Kidney (tissue), 14 donors: ENCODE data around the gene PPA2. TPM values are rescaled to one million over a fixed set of nuclear protein-coding genes. Genes with fewer than 3 reads are reported as not detected.
A peak's percentile ranks its signal among the peaks of the same experiment; 100 is the strongest.
"Not testable (repeated sequence)": the region's sequence is repeated elsewhere in the genome, so short reads cannot be mapped to it uniquely, and the experiment has no call there.

ENCODE experiments used
- DNase-seq, 5 donors: peaks; one replicate each; pipeline ENCODE4 v3.0.0-alpha.2; 2013 to 2020
- FAIRE-seq: peaks from 2 replicates; lab custom pipeline; 2012; peaks lifted over from hg19 to GRCh38; lab: Jason Lieb, UNC
- H3K27ac ChIP-seq, 2 donors: one replicate each; pipeline ENCODE4 v1.7.0; 2013; ENCODE audit warnings: low read depth in 2 of 2, low read length in 2 of 2, inconsistent platforms in 1 of 2
- H3K27me3 ChIP-seq: one replicate; pipeline ENCODE4 v1.7.1; 2013; ENCODE audit warnings: low read length, inconsistent platforms; ENCODE audit not compliant: control insufficient read depth, insufficient read depth
- H3K36me3 ChIP-seq, 3 donors: one replicate each; pipeline versions ENCODE4 v1.7.0 to v1.7.1; 2013; ENCODE audit warnings: low read length in 3 of 3, control low read depth in 1 of 3, inconsistent platforms in 1 of 3; ENCODE audit not compliant: insufficient read depth in 3 of 3, control insufficient read depth in 2 of 3
- H3K4me1 ChIP-seq, 3 donors: one replicate each; pipeline versions ENCODE4 v1.7.0 to v1.7.1; 2013; ENCODE audit warnings: low read length in 3 of 3, inconsistent platforms in 1 of 3, low read depth in 1 of 3; ENCODE audit not compliant: control insufficient read depth in 2 of 3, insufficient read depth in 2 of 3
- H3K4me3 ChIP-seq, 3 donors: one replicate each; pipeline versions ENCODE4 v1.7.0 to v1.8.1; 2013; ENCODE audit warnings: low read length in 3 of 3, control low read depth in 1 of 3, inconsistent platforms in 1 of 3
- H3K9ac ChIP-seq, 3 donors: one replicate each; pipeline versions ENCODE4 v1.7.0 to v1.7.1; 2013; ENCODE audit warnings: low read length in 3 of 3, control low read depth in 1 of 3, inconsistent platforms in 1 of 3
- H3K9me3 ChIP-seq, 3 donors: one replicate each; pipeline versions ENCODE4 v1.7.0 to v1.7.1; 2013; ENCODE audit warnings: low read length in 3 of 3, control low read depth in 1 of 3, inconsistent platforms in 1 of 3; ENCODE audit not compliant: control insufficient read depth in 2 of 3, insufficient read depth in 1 of 3
- intact Hi-C: fragments of 100-400 bp; cut with DNase I; formaldehyde crosslinking; loops from one replicate; pipeline ENCODE4 v1.11.1; 2022
- polyA plus RNA-seq: library from polyadenylated mRNA; stranded (reverse); fragments of 350-450 nt; fragmentation: Illumina TruSeq; extraction: RNeasy Lipid Tissue Mini Kit (QIAGEN cat#74804); gene quantifications from one replicate; pipeline ENCODE4 v1.2.3, GENCODE V29; 2014; ENCODE audit warnings: low read depth, low replicate concordance; ENCODE audit not compliant: insufficient read depth
- total RNA-seq: library from RNA; stranded (reverse); fragmentation: NEBNext Ultra II Directional; extraction: Animal tissue kit (Norgen Biotek cat#: 25700); gene quantifications from one replicate; pipeline ENCODE4 v1.2.1, GENCODE V29; 2021
- TF ChIP-seq, protein P1 (sequence below): IDR thresholded peaks from 3 replicates; pipeline ENCODE4 v1.5.1; 2012; ENCODE audit warnings: mild to moderate bottlenecking, moderate library complexity, borderline replicate concordance; ENCODE audit not compliant: insufficient read depth; ENCODE audit errors: extremely low read depth
- donor health status: control.
- donor health status: control.
- donor health status: control.
- donor health status: control.
- donor health status: control.
- donor health status: DM: yes; HTN: yes; CAD: no.
- donor health status: Normal renal cell carcinoma (clear cell type).

The PPA2 gene
- total and polyA plus RNA-seq, 2 donors from 2014 or later = 84.9 to 193 TPM

DNA sequence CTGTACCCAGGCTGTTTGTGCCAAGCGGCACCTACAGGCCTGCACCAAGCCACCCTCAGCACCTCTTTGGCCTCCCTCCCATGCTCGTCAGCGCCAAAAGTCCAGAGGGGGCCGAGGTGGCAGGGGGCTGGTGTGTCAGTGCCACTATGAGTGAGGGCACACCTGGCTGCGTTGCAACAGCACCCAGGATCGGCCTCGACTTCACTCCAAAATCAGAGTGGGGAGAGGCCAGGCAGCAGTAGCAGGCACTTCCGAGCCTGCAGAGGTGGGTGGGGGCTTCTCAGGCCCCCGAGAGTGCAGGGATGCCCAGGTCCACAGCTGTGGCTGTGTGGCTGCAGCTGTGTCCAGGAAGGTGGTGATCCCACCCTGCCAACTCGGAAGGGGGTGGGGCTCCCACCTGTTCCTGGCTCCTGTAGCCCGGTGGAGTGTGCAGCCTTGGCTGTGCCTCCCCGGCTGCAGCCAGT is 58.5 kb downstream of the PPA2 start:
- intact Hi-C loops = no loop called here
- Histone ChIP-seq H3K4me1 (no peaks in the 10 kb centered on the region), H3K4me3 (no peak overlapping the region), H3K36me3 (peaks cover 0 to 2% (median 0%) of the 10 kb centered on the region in 3 donors), H3K9me3 (peaks cover 0 to 4% (median 0%) of the 10 kb centered on the region in 3 donors), H3K27ac (no peak overlapping the region), H3K27me3 (no peaks in the 10 kb centered on the region), H3K9ac (no peak overlapping the region)
- TF ChIP-seq, protein P1, sequence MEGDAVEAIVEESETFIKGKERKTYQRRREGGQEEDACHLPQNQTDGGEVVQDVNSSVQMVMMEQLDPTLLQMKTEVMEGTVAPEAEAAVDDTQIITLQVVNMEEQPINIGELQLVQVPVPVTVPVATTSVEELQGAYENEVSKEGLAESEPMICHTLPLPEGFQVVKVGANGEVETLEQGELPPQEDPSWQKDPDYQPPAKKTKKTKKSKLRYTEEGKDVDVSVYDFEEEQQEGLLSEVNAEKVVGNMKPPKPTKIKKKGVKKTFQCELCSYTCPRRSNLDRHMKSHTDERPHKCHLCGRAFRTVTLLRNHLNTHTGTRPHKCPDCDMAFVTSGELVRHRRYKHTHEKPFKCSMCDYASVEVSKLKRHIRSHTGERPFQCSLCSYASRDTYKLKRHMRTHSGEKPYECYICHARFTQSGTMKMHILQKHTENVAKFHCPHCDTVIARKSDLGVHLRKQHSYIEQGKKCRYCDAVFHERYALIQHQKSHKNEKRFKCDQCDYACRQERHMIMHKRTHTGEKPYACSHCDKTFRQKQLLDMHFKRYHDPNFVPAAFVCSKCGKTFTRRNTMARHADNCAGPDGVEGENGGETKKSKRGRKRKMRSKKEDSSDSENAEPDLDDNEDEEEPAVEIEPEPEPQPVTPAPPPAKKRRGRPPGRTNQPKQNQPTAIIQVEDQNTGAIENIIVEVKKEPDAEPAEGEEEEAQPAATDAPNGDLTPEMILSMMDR = no peak
- DNase-seq = peak in 1 of 5 donors; percentile 56
- FAIRE-seq = no peak

DNA sequence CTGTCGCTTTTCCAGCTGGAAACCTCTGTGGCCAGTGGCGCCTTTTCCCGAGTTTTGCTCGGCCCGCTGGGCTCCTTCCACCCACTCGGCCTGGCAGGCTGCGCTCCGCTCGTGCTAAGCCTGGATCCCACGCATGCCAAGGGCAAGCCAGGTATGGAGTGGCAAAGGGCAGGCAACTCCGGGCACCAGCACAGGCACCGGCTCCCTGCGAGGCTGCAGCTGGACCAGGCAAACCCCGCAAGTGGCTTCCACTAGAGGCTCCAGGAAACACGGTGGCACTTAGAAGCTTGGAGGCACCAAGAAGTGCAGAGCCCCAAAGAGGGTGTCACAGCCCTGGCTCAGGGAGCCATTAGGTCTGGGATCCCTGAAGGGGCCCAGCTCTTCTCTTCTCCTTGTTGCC is 59.5 kb downstream of the PPA2 start:
- Histone ChIP-seq H3K36me3 (peaks cover 0 to 2% (median 0%) of the 10 kb centered on the region in 3 donors), H3K27ac (no peak overlapping the region), H3K9me3 (peaks cover 0 to 4% (median 0%) of the 10 kb centered on the region in 3 donors), H3K27me3 (no peaks in the 10 kb centered on the region), H3K4me3 (no peak overlapping the region), H3K4me1 (no peaks in the 10 kb centered on the region), H3K9ac (no peak overlapping the region)
- DNase-seq (peak in 1 of 5 donors; percentile 45), FAIRE-seq (no peak)
- intact Hi-C loops = no loop called here
- TF ChIP-seq, protein P1 = no peak

DNA sequence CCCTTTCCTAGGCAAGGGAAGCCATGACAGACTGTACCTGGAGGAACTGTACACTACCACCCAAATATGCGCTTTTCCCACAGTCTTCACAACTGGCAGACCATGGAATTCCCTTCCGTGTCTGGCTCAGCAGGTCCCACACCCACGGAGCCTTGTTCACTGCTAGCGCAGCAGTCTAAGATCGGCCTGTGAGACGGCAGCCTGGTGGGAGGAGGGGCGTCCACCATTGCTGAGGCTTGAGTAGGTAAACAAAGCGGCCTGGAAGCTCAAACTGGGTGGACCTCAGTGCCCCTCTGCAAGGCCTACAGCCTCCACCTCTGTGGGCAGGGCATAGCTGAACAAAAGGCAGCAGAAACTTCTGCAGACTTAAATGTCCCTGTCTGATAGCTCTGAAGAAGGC is 64.7 kb downstream of the PPA2 start:
- H3K9me3 ChIP-seq, DNase-seq, H3K36me3 ChIP-seq, FAIRE-seq, H3K9ac ChIP-seq, intact Hi-C loops, H3K27ac ChIP-seq, H3K4me3 ChIP-seq, H3K4me1 ChIP-seq, H3K27me3 ChIP-seq: not testable (repeated sequence)

DNA sequence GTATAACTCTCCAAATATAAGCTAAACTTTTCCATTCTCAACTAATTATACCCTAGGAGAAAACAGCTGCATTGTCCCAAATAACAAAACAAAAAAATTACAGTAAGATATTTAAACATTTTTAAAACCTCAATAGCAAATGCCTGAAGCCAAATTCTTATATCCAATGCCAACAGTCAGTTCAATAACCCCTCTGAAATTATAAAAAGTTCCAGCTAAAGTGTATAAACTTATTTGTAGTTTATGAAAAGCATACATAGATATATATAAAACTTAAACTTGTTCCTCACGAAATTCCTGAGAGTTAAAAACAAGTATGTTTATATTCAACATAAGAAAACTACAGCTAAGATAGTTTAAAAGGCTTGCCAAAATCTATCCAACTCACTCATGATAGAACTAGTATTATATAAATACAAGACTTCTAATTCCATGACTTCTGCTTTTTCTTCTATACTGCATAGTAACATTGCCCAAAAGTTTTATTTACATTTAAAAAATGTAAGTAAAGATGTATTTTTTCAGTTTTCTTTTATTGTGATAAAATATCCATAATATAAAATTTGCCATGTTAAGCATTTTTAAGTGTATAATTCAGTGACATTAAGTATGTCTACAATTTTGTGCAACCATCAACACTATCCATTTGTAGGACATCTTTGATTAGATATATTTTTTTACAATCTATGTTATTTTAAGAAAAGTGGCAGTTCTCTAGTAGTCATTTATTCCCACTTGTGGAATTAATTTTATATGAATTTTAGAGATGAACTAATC is 72.8 kb downstream of the PPA2 start:
- intact Hi-C loops = no loop called here
- H3K4me1 ChIP-seq = no peaks in the 10 kb centered on the region
- no peak for DNase-seq

More for the DNA sequence above, 72.8 kb downstream of the PPA2 start:
- no peaks in the 10 kb centered on the region for H3K36me3 ChIP-seq
- FAIRE-seq = peak; percentile 81
- no peak overlapping the region for H3K9ac ChIP-seq
- peaks cover 0 to 3% (median 0%) of the 10 kb centered on the region in 3 donors for H3K9me3 ChIP-seq
- H3K4me3 ChIP-seq = no peak overlapping the region
- TF ChIP-seq, protein P1 = no peak
- H3K27me3 ChIP-seq = no peaks in the 10 kb centered on the region
- H3K27ac ChIP-seq = no peak overlapping the region
